K562 (cell line): Measurements from ENCODE around the gene SMIM10L1. TPM values are rescaled to one million over a fixed set of nuclear protein-coding genes. Genes with fewer than 3 reads are reported as not detected.

ENCODE experiments used
- ATAC-seq: fragments of 200-7000 bp; cut with Tn5 transposase; 3 replicates; pipeline ENCODE4 v1.9.1; 2020; ENCODE audit warnings: moderate library complexity
- BruUV-seq: library from RNA; stranded (reverse); fragments of 400-500 nt; replicated peaks from 2 replicates; lab custom pipeline; 2021; lab: Mats Ljungman, UMichigan
- CTCF ChIA-PET: fragments of 300-600 bp; formaldehyde crosslinking; extraction: SDS; loops from one replicate; lab custom pipeline; 2021; ENCODE audit warnings: low intra/inter-chr PET ratio; lab: Yijun Ruan, JAX
- POLR2A ChIA-PET: fragments of 300-600, 350-650 bp; sonication (Branson Sonifier 250); formaldehyde crosslinking; extraction: SDS; loops from one replicate; lab custom pipeline; 2021; ENCODE audit warnings: antibody characterized with exemption, inconsistent platforms; lab: Yijun Ruan, JAX
- DNase-seq, 4 experiments: peaks; one replicate each; pipeline versions ENCODE4 v3.0.0 to v3.0.0-alpha.2; 2011 to 2018; ENCODE audit warnings: low spot score in 3 of 4, mixed read lengths in 3 of 4; ENCODE audit errors: extremely low read depth in 1 of 4
- FAIRE-seq: peaks from 2 replicates; lab custom pipeline; 2011; peaks lifted over from hg19 to GRCh38; lab: Jason Lieb, UNC
- H2AFZ ChIP-seq: 2 replicates; pipeline ENCODE4 v1.6.0; 2011; ENCODE audit warnings: low read depth, low read length, control low read depth, inconsistent platforms
- H3K27ac ChIP-seq: fragments of 200-600 bp; 3 replicates; pipeline ENCODE4 v1.8.0; 2011; ENCODE audit warnings: low read depth, mild to moderate bottlenecking, control low read depth, inconsistent platforms, low read length, moderate library complexity, mixed read lengths; ENCODE audit errors: extremely low read depth
- H3K27me3 ChIP-seq, 2 experiments: fragments of 300-600 bp in 1 of 2; 2 replicates in 1 of 2; 3 replicates in 1 of 2; pipeline versions ENCODE4 v1.6.0 to v1.8.0; 2011; ENCODE audit warnings: inconsistent platforms in 2 of 2, low read length in 2 of 2, mild to moderate bottlenecking in 1 of 2, mixed read lengths in 1 of 2, moderate library complexity in 1 of 2; ENCODE audit not compliant: control insufficient read depth in 2 of 2, insufficient read depth in 2 of 2
- H3K36me3 ChIP-seq: fragments of 300-600 bp; 3 replicates; pipeline ENCODE4 v1.8.0; 2011; ENCODE audit warnings: mild to moderate bottlenecking, low read length, inconsistent platforms; ENCODE audit not compliant: control insufficient read depth, insufficient read depth
- H3K4me1 ChIP-seq, 2 experiments: fragments of 200-600 bp in 1 of 2; replicated peaks in 1 of 2; 2 replicates in 1 of 2; 3 replicates in 1 of 2; pipeline versions ENCODE4 v1.5.1 to v1.8.0; 2011; ENCODE audit warnings: inconsistent platforms in 2 of 2, low read length in 2 of 2, mild to moderate bottlenecking in 1 of 2, mixed read lengths in 1 of 2, moderate library complexity in 1 of 2; ENCODE audit not compliant: control insufficient read depth in 2 of 2, insufficient read depth in 2 of 2
- H3K4me2 ChIP-seq: 2 replicates; pipeline ENCODE4 v1.6.1; 2011; ENCODE audit warnings: low read length, control low read depth, inconsistent platforms, mixed read lengths; ENCODE audit not compliant: insufficient read depth
- H3K4me3 ChIP-seq: fragments of 200-600 bp; sonication (generic), shearing (Covaris generic); 2 replicates; pipeline ENCODE4 v1.5.1; 2016; ENCODE audit warnings: control low read depth, inconsistent platforms
- H3K79me2 ChIP-seq: fragments of 200-600 bp; 3 replicates; pipeline ENCODE4 v1.8.0; 2011; ENCODE audit warnings: low read length, inconsistent platforms; ENCODE audit not compliant: control insufficient read depth, insufficient read depth
- H3K9ac ChIP-seq, 2 experiments: 2 replicates each; pipeline versions ENCODE4 v1.6.0 to v1.6.1; 2011; ENCODE audit warnings: low read depth in 2 of 2, low read length in 2 of 2, control low read depth in 1 of 2, inconsistent platforms in 1 of 2, mild to moderate bottlenecking in 1 of 2, mixed read lengths in 1 of 2; ENCODE audit not compliant: insufficient read depth in 1 of 2
- H3K9me1 ChIP-seq: one replicate; pipeline ENCODE4 v1.6.0; 2011; ENCODE audit warnings: inconsistent platforms, mild to moderate bottlenecking, low read length, moderate library complexity; ENCODE audit not compliant: control insufficient read depth, insufficient read depth
- H3K9me3 ChIP-seq: replicated peaks from 2 replicates; pipeline ENCODE4 v1.5.1; 2011; ENCODE audit warnings: low read depth, low read length, inconsistent platforms; ENCODE audit not compliant: control insufficient read depth, insufficient read depth
- H4K20me1 ChIP-seq: replicated peaks from 2 replicates; pipeline ENCODE4 v1.6.1; 2011; ENCODE audit warnings: low read length, inconsistent platforms, mixed read lengths; ENCODE audit not compliant: control insufficient read depth, insufficient read depth
- FOS ChIP-seq: IDR thresholded peaks from 3 replicates; pipeline ENCODE4 v1.6.1; 2011; ENCODE audit not compliant: insufficient read length; ENCODE audit errors: extremely low read depth
- GABPB2 ChIP-seq: fragments of 250-450 bp; sonication (Bioruptor Pico); conservative IDR thresholded peaks from 2 replicates; pipeline ENCODE4 v1.5.1; 2021; ENCODE audit warnings: mild to moderate bottlenecking
- NKRF ChIP-seq: fragments of 450-650 bp; IDR thresholded peaks from 2 replicates; pipeline ENCODE4 v1.6.1; 2016; ENCODE audit warnings: borderline replicate concordance
- RBM22 ChIP-seq: fragments of 200-400 bp; formaldehyde crosslinking; IDR thresholded peaks from 2 replicates; pipeline ENCODE4 v1.6.1; 2018; ENCODE audit warnings: low read length, low read depth; ENCODE audit not compliant: poor library complexity, severe bottlenecking
- SAP30 ChIP-seq: fragments of 200-600 bp; sonication (generic); IDR thresholded peaks from 2 replicates; pipeline ENCODE4 v1.6.1; 2012; ENCODE audit warnings: borderline replicate concordance, low read depth, mild to moderate bottlenecking, moderate library complexity, low read length, control low read depth, inconsistent platforms; ENCODE audit not compliant: insufficient read depth, poor library complexity, severe bottlenecking
- TAF1 ChIP-seq: IDR thresholded peaks from 2 replicates; pipeline ENCODE4 v1.6.1; 2011; ENCODE audit warnings: mild to moderate bottlenecking, low read length, moderate library complexity; ENCODE audit not compliant: insufficient read depth, control insufficient read depth, severe bottlenecking; ENCODE audit errors: extremely low read depth
- U2AF1 ChIP-seq: fragments of 200-400 bp; formaldehyde crosslinking; optimal IDR thresholded peaks from 2 replicates; pipeline ENCODE3; 2017; ENCODE audit warnings: mild to moderate bottlenecking, low read depth, low read length, moderate library complexity
- ZNF75A ChIP-seq: fragments of 450-650 bp; formaldehyde crosslinking; IDR thresholded peaks from 2 replicates; pipeline ENCODE4 v1.4.0; 2020; ENCODE audit warnings: mild to moderate bottlenecking
- WGBS: fragments of 100-300 bp; shearing (Covaris generic); methylation state at CpG from one replicate; pipeline ENCODE4 v1.1.6; 2016; ENCODE audit warnings: low coverage, mixed read lengths; ENCODE audit not compliant: insufficient coverage; ENCODE audit errors: missing lambda C conversion rate; 5-methylcytosine and 5-hydroxymethylcytosine counted together
- in situ Hi-C: fragments of 300-500 bp; cut with MboI; formaldehyde crosslinking; loops from 4 replicates; pipeline ENCODE4 v1.15.0; 2018; ENCODE audit warnings: inconsistent platforms, mixed read lengths
- intact Hi-C: fragments of 100-400 bp; cut with micrococcal nuclease; formaldehyde crosslinking; loops from 2 replicates; pipeline ENCODE4 v1.14.2; 2022
- polyA plus RNA-seq, 8 experiments: library from polyadenylated mRNA; depleted of rRNA in 4 of 8; stranded (reverse) in 5 of 8; unstranded in 3 of 8; fragments of >200 nt; fragmentation: Nextera tagmentation in 2 of 8; fragmentation: Illumina TruSeq in 1 of 8; extraction: Ambion mirVana in 2 of 8; extraction: Trizol in 1 of 8; gene quantifications; 2 replicates each; pipeline versions ENCODE4 v1.2.1 to v1.2.3, GENCODE V29; 2011 to 2014; ENCODE audit warnings: inconsistent platforms in 1 of 8, missing spikeins in 1 of 8
- total RNA-seq, 7 experiments: library from RNA; depleted of rRNA in 6 of 7; stranded (reverse); fragments of >200 nt in 6 of 7; fragmentation: Illumina TruSeq in 2 of 7; extraction: Trizol in 2 of 7; gene quantifications; 2 replicates each; pipeline versions ENCODE4 v1.2.1 to v1.2.3, GENCODE V29; 2011 to 2021; ENCODE audit warnings: low replicate concordance in 1 of 7
- TF ChIP-seq, protein P1 (sequence below), 2 experiments: fragments of 450-650 bp; IDR thresholded peaks; 2 replicates each; pipeline ENCODE4 v1.6.1; 2016; ENCODE audit warnings: mild to moderate bottlenecking in 2 of 2, borderline replicate concordance in 1 of 2, low read depth in 1 of 2, moderate library complexity in 1 of 2

SMIM10L1 gene
- total and polyA plus RNA-seq, 9 of the 15 experiments (the other 6 are each of a cell fraction or from before 2014, with no cell fraction given) = 3.0 to 12.1 (median 9.0) TPM

DNA sequence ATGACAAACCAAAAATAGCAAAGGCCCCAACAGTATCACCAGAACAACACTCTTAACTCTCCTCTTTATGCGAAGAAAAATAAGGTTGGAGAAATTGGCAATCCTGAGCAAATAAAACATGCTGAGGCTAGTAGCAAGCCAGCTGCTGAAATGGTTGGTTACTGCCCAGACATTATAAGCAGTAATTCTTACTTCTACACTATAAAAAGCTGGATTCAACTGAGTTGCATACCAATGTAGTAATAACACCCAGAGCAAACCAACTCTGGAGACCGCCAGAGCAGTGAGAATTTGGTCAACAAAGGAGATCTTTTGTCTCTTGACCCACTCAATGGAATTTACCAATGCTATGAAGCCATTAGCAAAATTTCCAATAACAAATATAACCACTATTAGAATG, 37.2 kb upstream of the SMIM10L1 start:
- H3K4me2 ChIP-seq = no peak overlapping the region
- no peaks in the 10 kb centered on the region for H3K4me1 ChIP-seq
- no peaks in the 10 kb centered on the region for H3K27me3 ChIP-seq
- ChIA-PET POLR2A (no interaction called here), CTCF (no interaction called here)
- H3K36me3 ChIP-seq = no peaks in the 10 kb centered on the region
- no peak overlapping the region for H3K27ac ChIP-seq
- intact Hi-C loops = no loop called here
- TF ChIP-seq U2AF1 (no peak), NKRF (no peak), ZNF75A (CRISPR knock-in tag) (no peak), RBM22 (no peak), FOS (no peak), SAP30 (no peak), TAF1 (no peak), GABPB2 (CRISPR knock-in tag) (no peak)
- TF ChIP-seq, protein P1, sequence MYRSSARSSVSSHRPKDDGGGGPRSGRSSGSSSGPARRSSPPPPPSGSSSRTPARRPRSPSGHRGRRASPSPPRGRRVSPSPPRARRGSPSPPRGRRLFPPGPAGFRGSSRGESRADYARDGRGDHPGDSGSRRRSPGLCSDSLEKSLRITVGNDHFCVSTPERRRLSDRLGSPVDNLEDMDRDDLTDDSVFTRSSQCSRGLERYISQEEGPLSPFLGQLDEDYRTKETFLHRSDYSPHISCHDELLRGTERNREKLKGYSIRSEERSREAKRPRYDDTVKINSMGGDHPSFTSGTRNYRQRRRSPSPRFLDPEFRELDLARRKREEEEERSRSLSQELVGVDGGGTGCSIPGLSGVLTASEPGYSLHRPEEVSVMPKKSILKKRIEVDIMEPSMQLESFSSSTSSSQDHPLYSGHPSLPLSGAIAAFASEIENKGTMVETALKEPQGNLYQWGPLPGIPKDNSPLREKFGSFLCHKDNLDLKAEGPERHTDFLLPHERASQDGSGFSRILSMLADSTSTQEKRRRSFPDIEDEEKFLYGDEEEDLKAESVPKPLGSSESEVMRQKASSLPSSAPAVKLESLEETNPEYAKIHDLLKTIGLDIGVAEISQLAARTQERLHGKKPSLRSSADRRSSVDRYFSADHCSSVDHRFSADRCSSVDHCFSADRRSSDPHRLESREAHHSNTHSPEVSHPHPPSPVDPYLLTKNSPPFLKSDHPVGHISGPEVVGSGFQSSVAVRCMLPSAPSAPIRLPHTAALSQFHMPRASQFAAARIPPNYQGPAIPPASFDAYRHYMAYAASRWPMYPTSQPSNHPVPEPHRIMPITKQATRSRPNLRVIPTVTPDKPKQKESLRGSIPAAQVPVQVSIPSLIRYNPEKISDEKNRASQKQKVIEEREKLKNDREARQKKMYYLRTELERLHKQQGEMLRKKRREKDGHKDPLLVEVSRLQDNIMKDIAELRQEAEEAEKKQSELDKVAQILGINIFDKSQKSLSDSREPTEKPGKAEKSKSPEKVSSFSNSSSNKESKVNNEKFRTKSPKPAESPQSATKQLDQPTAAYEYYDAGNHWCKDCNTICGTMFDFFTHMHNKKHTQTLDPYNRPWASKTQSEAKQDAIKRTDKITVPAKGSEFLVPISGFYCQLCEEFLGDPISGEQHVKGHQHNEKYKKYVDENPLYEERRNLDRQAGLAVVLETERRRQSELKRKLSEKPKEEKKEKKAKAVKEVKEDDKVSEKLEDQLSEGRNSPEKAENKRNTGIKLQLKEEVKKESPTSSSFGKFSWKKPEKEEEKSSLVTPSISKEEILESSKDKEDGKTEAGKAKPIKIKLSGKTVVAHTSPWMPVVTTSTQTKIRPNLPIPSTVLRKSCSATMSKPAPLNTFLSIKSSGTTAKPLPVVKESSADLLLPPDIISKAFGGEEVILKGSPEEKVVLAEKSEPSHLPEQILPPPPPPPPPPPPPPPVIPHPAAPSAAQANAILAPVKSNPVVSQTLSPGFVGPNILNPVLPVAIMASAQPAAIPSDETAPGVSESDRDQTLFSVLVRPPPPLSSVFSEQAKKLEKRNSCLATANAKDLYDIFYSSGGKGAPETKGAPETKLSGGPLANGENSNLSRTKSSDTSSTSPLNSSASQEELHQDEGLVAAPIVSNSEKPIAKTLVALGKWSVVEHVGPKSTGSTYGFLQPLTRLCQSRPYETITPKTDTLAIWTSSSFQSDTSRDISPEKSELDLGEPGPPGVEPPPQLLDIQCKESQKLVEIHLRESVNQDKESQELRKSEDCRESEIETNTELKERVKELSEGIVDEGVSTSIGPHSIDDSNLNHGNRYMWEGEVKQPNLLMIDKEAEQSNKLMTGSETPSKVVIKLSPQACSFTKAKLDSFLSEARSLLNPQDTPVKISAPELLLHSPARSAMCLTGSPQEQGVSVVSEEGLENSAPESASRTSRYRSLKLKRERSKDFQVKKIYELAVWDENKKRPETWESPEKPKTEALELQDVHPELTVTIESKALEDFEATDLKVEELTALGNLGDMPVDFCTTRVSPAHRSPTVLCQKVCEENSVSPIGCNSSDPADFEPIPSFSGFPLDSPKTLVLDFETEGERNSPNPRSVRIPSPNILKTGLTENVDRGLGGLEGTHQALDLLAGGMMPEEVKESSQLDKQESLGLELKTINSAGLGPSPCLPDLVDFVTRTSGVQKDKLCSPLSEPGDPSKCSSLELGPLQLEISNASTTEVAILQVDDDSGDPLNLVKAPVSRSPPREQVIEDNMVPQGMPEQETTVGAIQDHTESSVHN (IDR thresholded peaks at IDR 0.05; ENCODE audit: borderline replicate concordance in 1 of 2, low read depth in 1 of 2) = no peak
- H3K9me1 ChIP-seq = no peaks in the 10 kb centered on the region
- no peak overlapping the region for H2AFZ ChIP-seq
- no peak for DNase-seq
- no peak overlapping the region for H3K4me3 ChIP-seq
- BruUV-seq = no TSS peak
- H4K20me1 ChIP-seq = no peaks in the 10 kb centered on the region
- no peak for FAIRE-seq
- H3K9me3 ChIP-seq = no peaks in the 10 kb centered on the region
- ATAC-seq = no peak
- in situ Hi-C loops = no loop called here
- peaks cover 45% of the 10 kb centered on the region for H3K79me2 ChIP-seq
- WGBS = 100% methylated on average over 2 of the region's 2 CpGs
- no peak overlapping the region for H3K9ac ChIP-seq
